NCI-H2107 treated with DMSO at 0.1 percent for 48 hours (cell line): ENCODE data around the gene SIN3B.

Source experiments
- DNase-seq: peaks from one replicate; lab custom pipeline; 2025; ENCODE audit not compliant: unreplicated experiment; lab: John Stamatoyannopoulos, UW

The SIN3B gene

GRCh38 chr19:16889366-16889882, 60.2 kb downstream of the SIN3B start:
- DNase-seq = no peak

- no peak for DNase-seq
Observed at GRCh38 chr19:16889883-16890460, 60.8 kb downstream of the SIN3B start.

GRCh38 chr19:16890461-16891184, 61.4 kb downstream of the SIN3B start:
- DNase-seq = no peak

- no peak for DNase-seq
Observed at GRCh38 chr19:16891696-16892382, 62.6 kb downstream of the SIN3B start.

- no peak for DNase-seq
Observed at GRCh38 chr19:16892436-16892835, 63.2 kb downstream of the SIN3B start.

- DNase-seq = no peak
Observed at GRCh38 chr19:16892868-16893685, 63.9 kb downstream of the SIN3B start.

GRCh38 chr19:16893686-16893989, 64.4 kb downstream of the SIN3B start:
- DNase-seq = no peak

GRCh38 chr19:16894080-16894479, 64.9 kb downstream of the SIN3B start:
- DNase-seq = no peak

GRCh38 chr19:16895467-16896145, 66.4 kb downstream of the SIN3B start:
- DNase-seq = no peak

- DNase-seq = no peak
Observed at GRCh38 chr19:16896146-16897028, 67.2 kb downstream of the SIN3B start.

GRCh38 chr19:16897029-16897855, 68.0 kb downstream of the SIN3B start:
- DNase-seq = no peak

- no peak for DNase-seq
Observed at GRCh38 chr19:16897856-16898161, 68.6 kb downstream of the SIN3B start.

- DNase-seq = peak; percentile 14
Observed at GRCh38 chr19:16898361-16899015, 69.3 kb downstream of the SIN3B start.

- no peak for DNase-seq
Observed at GRCh38 chr19:16899566-16900075, 70.4 kb downstream of the SIN3B start.

- no peak for DNase-seq
Observed at GRCh38 chr19:16901491-16902175, 72.4 kb downstream of the SIN3B start.

GRCh38 chr19:16902545-16902944, 73.3 kb downstream of the SIN3B start:
- DNase-seq = no peak

- DNase-seq = no peak
Observed at GRCh38 chr19:16903347-16903746, 74.1 kb downstream of the SIN3B start.

GRCh38 chr19:16904599-16904998, 75.4 kb downstream of the SIN3B start:
- no peak for DNase-seq
